HEK293 (cell line): Measurements from ENCODE around the gene KIF2C.

ENCODE experiments used
- CTCF ChIA-PET: fragments of 350-600 bp; formaldehyde crosslinking; extraction: SDS; loops from one replicate; lab custom pipeline; 2021; ENCODE audit warnings: antibody characterized with exemption; lab: Yijun Ruan, JAX
- POLR2A ChIA-PET: fragments of 300-600 bp; formaldehyde crosslinking; extraction: SDS; loops from one replicate; lab custom pipeline; 2020; ENCODE audit warnings: antibody characterized with exemption, inconsistent platforms; lab: Yijun Ruan, JAX
- H3K27ac ChIP-seq: fragments of 200-500 bp; sonication (Bioruptor generic); 2 replicates; pipeline ENCODE4 v1.5.1; 2014; ENCODE audit warnings: low read depth, low read length, control low read depth, inconsistent platforms; ENCODE audit errors: extremely low read depth
- H3K36me3 ChIP-seq, 2 experiments: fragments of 200-500 bp in 1 of 2; sonication (Bioruptor generic) in 1 of 2; 1 replicate in 1 of 2; 2 replicates in 1 of 2; pipeline ENCODE4 v1.5.1; 2014 to 2017; ENCODE audit warnings: inconsistent platforms in 2 of 2, low read length in 2 of 2; ENCODE audit not compliant: control insufficient read depth in 2 of 2, insufficient read depth in 1 of 2
- H3K4me1 ChIP-seq: fragments of 200-500 bp; sonication (Bioruptor generic); 2 replicates; pipeline ENCODE4 v1.5.1; 2014; ENCODE audit warnings: mild to moderate bottlenecking, low read length, inconsistent platforms; ENCODE audit not compliant: control insufficient read depth, insufficient read depth
- H3K4me3 ChIP-seq: 2 replicates; pipeline ENCODE4 v1.5.1; 2011; ENCODE audit warnings: low read depth, mild to moderate bottlenecking, control low read depth, low read length, moderate library complexity
- H3K9me3 ChIP-seq: fragments of 200-500 bp; sonication (Bioruptor generic); 2 replicates; pipeline ENCODE4 v1.5.1; 2014; ENCODE audit warnings: low read depth, low read length, inconsistent platforms; ENCODE audit not compliant: control insufficient read depth, insufficient read depth
- GLI4 ChIP-seq: fragments of 450-650 bp; formaldehyde crosslinking; IDR thresholded peaks from 2 replicates; pipeline ENCODE4 v1.5.1; 2016; ENCODE audit warnings: missing biosample characterization, missing genetic modification characterization
- GLIS2 ChIP-seq: fragments of 450-650 bp; formaldehyde crosslinking; IDR thresholded peaks from 2 replicates; pipeline ENCODE4 v1.5.1; 2016; ENCODE audit warnings: missing biosample characterization, missing genetic modification characterization
- HOXC10 ChIP-seq: sonication (generic); formaldehyde crosslinking; IDR thresholded peaks from 2 replicates; pipeline ENCODE4 v1.8.1; 2023; ENCODE audit warnings: mild to moderate bottlenecking, missing genetic modification reagents
- KLF8 ChIP-seq: fragments of 450-650 bp; formaldehyde crosslinking; IDR thresholded peaks from 2 replicates; pipeline ENCODE4 v1.5.1; 2016; ENCODE audit warnings: missing biosample characterization, missing genetic modification characterization
- MEIS1 ChIP-seq: sonication (generic); formaldehyde crosslinking; IDR thresholded peaks from 2 replicates; pipeline ENCODE4 v1.8.1; 2022; ENCODE audit warnings: missing genetic modification reagents, mild to moderate bottlenecking, borderline replicate concordance
- RBAK ChIP-seq: fragments of 450-650 bp; formaldehyde crosslinking; IDR thresholded peaks from 2 replicates; pipeline ENCODE4 v1.5.1; 2016; ENCODE audit warnings: missing biosample characterization, missing genetic modification characterization
- SP2 ChIP-seq: fragments of 450-650 bp; formaldehyde crosslinking; IDR thresholded peaks from 2 replicates; pipeline ENCODE4 v1.5.1; 2016; ENCODE audit warnings: missing biosample characterization, missing genetic modification characterization
- WT1 ChIP-seq: fragments of 450-650 bp; formaldehyde crosslinking; IDR thresholded peaks from 2 replicates; pipeline ENCODE4 v1.5.1; 2016; ENCODE audit warnings: missing biosample characterization, missing genetic modification characterization
- ZBTB17 ChIP-seq: fragments of 450-650 bp; formaldehyde crosslinking; IDR thresholded peaks from 2 replicates; pipeline ENCODE4 v1.5.1; 2016; ENCODE audit warnings: missing biosample characterization, missing genetic modification characterization
- ZBTB49 ChIP-seq: fragments of 450-650 bp; formaldehyde crosslinking; IDR thresholded peaks from 2 replicates; pipeline ENCODE4 v1.5.1; 2016; ENCODE audit warnings: missing biosample characterization, missing genetic modification characterization, low read depth
- ZFP41 ChIP-seq: fragments of 450-650 bp; formaldehyde crosslinking; IDR thresholded peaks from 2 replicates; pipeline ENCODE4 v1.5.1; 2016; ENCODE audit warnings: missing biosample characterization, missing genetic modification characterization, borderline replicate concordance
- ZNF121 ChIP-seq: fragments of 450-650 bp; formaldehyde crosslinking; IDR thresholded peaks from 2 replicates; pipeline ENCODE4 v1.5.1; 2016; ENCODE audit warnings: missing biosample characterization, missing genetic modification characterization
- ZNF140 ChIP-seq: fragments of 450-650 bp; formaldehyde crosslinking; IDR thresholded peaks from 2 replicates; pipeline ENCODE4 v1.5.1; 2016; ENCODE audit warnings: missing biosample characterization, missing genetic modification characterization
- ZNF202 ChIP-seq: fragments of 450-650 bp; formaldehyde crosslinking; IDR thresholded peaks from 2 replicates; pipeline ENCODE4 v1.5.1; 2016; ENCODE audit warnings: missing biosample characterization, missing genetic modification characterization, borderline replicate concordance
- ZNF221 ChIP-seq: fragments of 450-650 bp; formaldehyde crosslinking; IDR thresholded peaks from 2 replicates; pipeline ENCODE4 v1.5.1; 2017; ENCODE audit warnings: missing biosample characterization, missing genetic modification characterization, borderline replicate concordance
- ZNF26 ChIP-seq: fragments of 450-650 bp; formaldehyde crosslinking; IDR thresholded peaks from 2 replicates; pipeline ENCODE4 v1.5.1; 2016; ENCODE audit warnings: missing biosample characterization, missing genetic modification characterization
- ZNF416 ChIP-seq: fragments of 450-650 bp; formaldehyde crosslinking; IDR thresholded peaks from 2 replicates; pipeline ENCODE4 v1.5.1; 2016; ENCODE audit warnings: missing biosample characterization, missing genetic modification characterization
- ZNF48 ChIP-seq: fragments of 450-650 bp; formaldehyde crosslinking; IDR thresholded peaks from 2 replicates; pipeline ENCODE4 v1.5.1; 2016; ENCODE audit warnings: missing biosample characterization, missing genetic modification characterization
- ZNF513 ChIP-seq: fragments of 450-650 bp; IDR thresholded peaks from 2 replicates; pipeline ENCODE4 v1.5.1; 2018; ENCODE audit warnings: missing biosample characterization, missing genetic modification characterization
- ZNF549 ChIP-seq: fragments of 450-650 bp; IDR thresholded peaks from 2 replicates; pipeline ENCODE4 v1.5.1; 2018; ENCODE audit warnings: missing biosample characterization, missing genetic modification characterization, mild to moderate bottlenecking, inconsistent platforms, moderate library complexity
- ZNF555 ChIP-seq: fragments of 450-650 bp; formaldehyde crosslinking; conservative IDR thresholded peaks from 2 replicates; pipeline ENCODE4 v1.5.1; 2017; ENCODE audit warnings: missing biosample characterization, mild to moderate bottlenecking, missing genetic modification characterization, inconsistent platforms
- ZNF660 ChIP-seq: fragments of 450-650 bp; IDR thresholded peaks from 2 replicates; pipeline ENCODE4 v1.5.1; 2018; ENCODE audit warnings: missing biosample characterization, mild to moderate bottlenecking, missing genetic modification characterization
- ZNF707 ChIP-seq: fragments of 450-650 bp; formaldehyde crosslinking; IDR thresholded peaks from 2 replicates; pipeline ENCODE4 v1.5.1; 2016; ENCODE audit warnings: missing biosample characterization, missing genetic modification characterization
- ZNF747 ChIP-seq: fragments of 450-650 bp; formaldehyde crosslinking; IDR thresholded peaks from 2 replicates; pipeline ENCODE4 v1.5.1; 2016; ENCODE audit warnings: missing biosample characterization, missing genetic modification characterization
- ZNF776 ChIP-seq: fragments of 450-650 bp; formaldehyde crosslinking; IDR thresholded peaks from 2 replicates; pipeline ENCODE4 v1.5.0; 2017; ENCODE audit warnings: missing biosample characterization, missing genetic modification characterization, borderline replicate concordance
- ZSCAN23 ChIP-seq: fragments of 450-650 bp; formaldehyde crosslinking; IDR thresholded peaks from 2 replicates; pipeline ENCODE4 v1.5.1; 2016; ENCODE audit warnings: missing biosample characterization, missing genetic modification characterization
- TF ChIP-seq, protein P1 (sequence below): fragments of 450-650 bp; formaldehyde crosslinking; IDR thresholded peaks from 2 replicates; pipeline ENCODE4 v1.5.1; 2016; ENCODE audit warnings: missing biosample characterization, missing genetic modification characterization
- TF ChIP-seq, protein P2 (sequence below): fragments of 450-650 bp; formaldehyde crosslinking; IDR thresholded peaks from 2 replicates; pipeline ENCODE4 v1.5.1; 2016; ENCODE audit warnings: missing biosample characterization, missing genetic modification characterization

The KIF2C gene

GRCh38 chr1:44730741-44731512, 8.7 kb upstream of the KIF2C start, which contains the start of gene RNU5D-1:
TSS of gene RNU5D-1 (minus strand) at chr1:44731170.
- no peaks in the 10 kb centered on the region for H3K4me1 ChIP-seq
- TF ChIP-seq ZNF26 (no peak), ZNF747 (tag by site-specific recombination) (no peak), ZBTB49 (no peak), GLIS2 (tag by site-specific recombination) (peak; percentile 69), ZNF221 (no peak), GLI4 (peak; percentile 28; the same call in 1 of the 2 replicates), ZFP41 (no peak), WT1 (no peak), ZNF555 (tag by site-specific recombination) (no peak), ZNF707 (no peak), ZNF121 (no peak), ZNF549 (no peak), ZNF513 (peak; percentile 28; the same call in 1 of the 2 replicates), MEIS1 (no peak), RBAK (no peak), ZSCAN23 (tag by site-specific recombination) (no peak), ZBTB17 (tag by site-specific recombination) (peak; percentile 92), ZNF48 (tag by site-specific recombination) (no peak), ZNF776 (no peak), SP2 (tag by site-specific recombination) (peak; percentile 4; the same call in 1 of the 2 replicates), HOXC10 (CRISPR knock-in tag) (no peak), KLF8 (tag by site-specific recombination) (no peak; the same call in 1 of the 2 replicates), ZNF140 (no peak), ZNF202 (tag by site-specific recombination) (no peak), ZNF416 (tag by site-specific recombination) (no peak), ZNF660 (peak; percentile 97)
- TF ChIP-seq, protein P1, sequence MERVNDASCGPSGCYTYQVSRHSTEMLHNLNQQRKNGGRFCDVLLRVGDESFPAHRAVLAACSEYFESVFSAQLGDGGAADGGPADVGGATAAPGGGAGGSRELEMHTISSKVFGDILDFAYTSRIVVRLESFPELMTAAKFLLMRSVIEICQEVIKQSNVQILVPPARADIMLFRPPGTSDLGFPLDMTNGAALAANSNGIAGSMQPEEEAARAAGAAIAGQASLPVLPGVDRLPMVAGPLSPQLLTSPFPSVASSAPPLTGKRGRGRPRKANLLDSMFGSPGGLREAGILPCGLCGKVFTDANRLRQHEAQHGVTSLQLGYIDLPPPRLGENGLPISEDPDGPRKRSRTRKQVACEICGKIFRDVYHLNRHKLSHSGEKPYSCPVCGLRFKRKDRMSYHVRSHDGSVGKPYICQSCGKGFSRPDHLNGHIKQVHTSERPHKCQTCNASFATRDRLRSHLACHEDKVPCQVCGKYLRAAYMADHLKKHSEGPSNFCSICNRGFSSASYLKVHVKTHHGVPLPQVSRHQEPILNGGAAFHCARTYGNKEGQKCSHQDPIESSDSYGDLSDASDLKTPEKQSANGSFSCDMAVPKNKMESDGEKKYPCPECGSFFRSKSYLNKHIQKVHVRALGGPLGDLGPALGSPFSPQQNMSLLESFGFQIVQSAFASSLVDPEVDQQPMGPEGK: peak; percentile 77
- TF ChIP-seq, protein P2, sequence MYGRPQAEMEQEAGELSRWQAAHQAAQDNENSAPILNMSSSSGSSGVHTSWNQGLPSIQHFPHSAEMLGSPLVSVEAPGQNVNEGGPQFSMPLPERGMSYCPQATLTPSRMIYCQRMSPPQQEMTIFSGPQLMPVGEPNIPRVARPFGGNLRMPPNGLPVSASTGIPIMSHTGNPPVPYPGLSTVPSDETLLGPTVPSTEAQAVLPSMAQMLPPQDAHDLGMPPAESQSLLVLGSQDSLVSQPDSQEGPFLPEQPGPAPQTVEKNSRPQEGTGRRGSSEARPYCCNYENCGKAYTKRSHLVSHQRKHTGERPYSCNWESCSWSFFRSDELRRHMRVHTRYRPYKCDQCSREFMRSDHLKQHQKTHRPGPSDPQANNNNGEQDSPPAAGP (tag by site-specific recombination): peak; percentile 45

More at GRCh38 chr1:44730741-44731512, 8.7 kb upstream of the KIF2C start, which contains the start of gene RNU5D-1:
- Histone ChIP-seq H3K27ac (peak within 1 kb of the TSS; percentile 94), H3K9me3 (no peaks in the 10 kb centered on the region), H3K4me3 (no peak within 1 kb of the TSS; the same call in 1 of the 2 replicates), H3K36me3 (no peaks in the 10 kb centered on the region)
- CTCF ChIA-PET: interaction anchor here (0.6 to 7.9 kb wide), 39 partner anchors 7 to 791 kb away, joined by 3 to 87 read pairs (median 4); partner anchors contain the start of genes ARMH1, BEST4, KIF2C and MUTYH
- POLR2A ChIA-PET: interaction anchor here (0.6 to 5.2 kb wide), 22 partner anchors 8 to 975 kb away, joined by 3 to 102 read pairs (median 4); partner anchors contain the start of genes ARMH1, BEST4, HECTD3 and KIF2C
